ENCODE data around the gene AMER2.

AMER2 gene

GRCh38 chr13:25153736-25154135, 18.4 kb downstream of the AMER2 start:
- DNase-seq (ENCODE audit: low read depth in 1 of 2, low spot score in 1 of 2) = no peak

- DNase-seq (ENCODE audit: low read depth in 1 of 2, low spot score in 1 of 2) = no peak
Observed at GRCh38 chr13:25151626-25152195, 20.4 kb downstream of the AMER2 start.

GRCh38 chr13:25149711-25150110, 22.4 kb downstream of the AMER2 start:
- no peak for DNase-seq (ENCODE audit: low read depth in 1 of 2, low spot score in 1 of 2)

DNA sequence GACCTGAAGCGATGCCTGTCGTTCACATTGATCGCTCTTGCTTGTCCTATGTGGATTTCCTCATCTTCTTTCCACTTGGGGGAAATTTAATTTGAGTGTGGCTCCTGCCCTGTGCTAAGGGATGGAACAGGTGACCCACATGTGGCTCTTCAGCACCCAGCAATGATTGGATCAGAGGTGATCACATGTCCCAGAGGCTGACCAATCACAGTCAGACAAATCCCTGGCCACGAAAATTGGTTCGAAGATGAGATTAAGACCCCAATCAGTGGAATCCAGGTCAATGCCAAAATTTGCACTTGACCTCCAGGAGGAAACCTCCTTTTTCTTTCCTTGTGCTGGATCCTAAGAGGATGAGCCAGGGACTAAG, 23.7 kb downstream of the AMER2 start:
- DNase-seq (ENCODE audit: low read depth in 1 of 2, low spot score in 1 of 2) = no peak

- no peak for DNase-seq (ENCODE audit: low read depth in 1 of 2, low spot score in 1 of 2)
Observed at GRCh38 chr13:25147638-25148401, 24.3 kb downstream of the AMER2 start.

DNA sequence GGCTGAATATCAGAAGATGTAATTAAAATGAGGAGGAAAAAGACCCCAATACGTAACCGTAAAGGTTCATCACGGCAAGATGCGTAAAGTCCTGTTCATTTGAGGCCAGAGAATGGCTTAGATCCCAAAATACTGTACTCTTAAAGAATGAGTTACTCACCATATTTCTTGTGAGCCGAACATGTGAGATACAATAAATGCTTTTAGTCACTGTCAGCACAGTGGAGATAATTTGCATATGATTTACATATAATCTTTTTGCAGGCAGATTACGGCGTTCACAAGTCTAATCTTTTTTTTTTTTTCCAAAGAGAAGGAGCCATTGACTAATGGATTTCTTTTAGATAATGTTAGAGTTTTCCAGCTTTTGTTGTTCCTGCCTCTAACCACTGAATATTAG, 28.4 kb downstream of the AMER2 start:
- DNase-seq (ENCODE audit: low read depth in 1 of 2, low spot score in 1 of 2) = no peak

- no peak for DNase-seq (ENCODE audit: low read depth in 1 of 2, low spot score in 1 of 2)
Observed at GRCh38 chr13:25141042-25141441, 31.0 kb downstream of the AMER2 start.

DNA sequence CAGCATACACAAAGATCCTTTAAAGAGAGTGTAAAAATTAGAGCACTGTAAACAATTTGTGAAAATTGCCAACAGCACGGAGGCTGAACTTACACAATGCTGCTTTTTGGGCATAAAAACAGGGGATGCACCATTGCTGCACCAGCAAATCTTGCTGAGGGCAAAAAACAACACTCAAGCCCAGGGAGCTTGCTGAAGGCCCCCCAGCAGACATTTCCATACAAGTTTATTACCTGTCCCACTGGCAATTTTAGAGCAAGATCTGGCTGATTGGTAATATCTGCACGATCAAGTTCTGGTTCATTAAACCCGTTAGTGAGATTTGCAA, 34.3 kb downstream of the AMER2 start:
- no peak for DNase-seq (ENCODE audit: low read depth in 1 of 2, low spot score in 1 of 2)

GRCh38 chr13:25136880-25137787, 35.0 kb downstream of the AMER2 start:
- DNase-seq (ENCODE audit: low read depth in 1 of 2, low spot score in 1 of 2) = no peak

DNA sequence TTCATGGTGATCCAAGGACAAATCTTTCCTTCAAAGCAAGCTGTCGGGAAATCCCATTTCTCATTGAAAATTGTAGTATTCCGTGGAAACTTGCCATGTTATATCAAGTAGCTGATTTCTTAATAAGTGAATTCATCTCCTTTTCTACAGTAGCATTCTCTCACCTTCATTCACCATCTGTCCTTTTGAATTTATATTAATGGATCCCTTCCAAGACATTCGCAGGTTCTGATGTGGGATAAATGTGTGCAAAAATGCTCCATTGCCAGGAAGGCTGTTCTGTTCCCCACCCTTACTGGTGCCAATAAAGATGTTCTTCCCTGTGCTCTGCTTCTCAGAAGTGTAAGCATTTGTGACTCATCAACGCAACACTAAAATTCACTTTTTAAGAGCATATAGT, 36.2 kb downstream of the AMER2 start:
- no peak for DNase-seq (ENCODE audit: low read depth in 1 of 2, low spot score in 1 of 2)

GRCh38 chr13:25132751-25133390, 39.2 kb downstream of the AMER2 start:
- DNase-seq (ENCODE audit: low read depth in 1 of 2, low spot score in 1 of 2) = no peak

- DNase-seq (ENCODE audit: low read depth in 1 of 2, low spot score in 1 of 2) = no peak
Observed at GRCh38 chr13:25131881-25132420, 40.1 kb downstream of the AMER2 start.

DNA sequence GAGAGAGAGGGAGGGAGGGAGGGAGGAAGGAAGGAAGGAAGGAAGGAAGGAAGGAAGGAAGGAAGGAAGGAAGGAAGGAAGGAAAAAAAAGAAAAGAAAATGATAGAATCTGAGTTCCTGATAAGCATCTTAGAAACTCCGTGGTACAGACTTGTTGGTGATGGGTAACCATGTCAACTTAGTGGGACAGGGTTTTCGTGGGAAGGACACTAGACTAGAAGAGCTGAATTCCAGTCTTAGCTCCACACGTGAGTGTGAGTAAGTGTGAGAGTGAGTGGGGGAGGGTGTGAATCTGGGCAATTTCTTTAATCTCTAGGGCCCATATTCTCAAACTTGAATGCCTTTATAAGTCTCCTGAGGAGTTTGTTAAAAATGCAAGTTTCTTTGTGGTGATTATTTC, 41.1 kb downstream of the AMER2 start:
- no peak for DNase-seq (ENCODE audit: low read depth in 1 of 2, low spot score in 1 of 2)

DNA sequence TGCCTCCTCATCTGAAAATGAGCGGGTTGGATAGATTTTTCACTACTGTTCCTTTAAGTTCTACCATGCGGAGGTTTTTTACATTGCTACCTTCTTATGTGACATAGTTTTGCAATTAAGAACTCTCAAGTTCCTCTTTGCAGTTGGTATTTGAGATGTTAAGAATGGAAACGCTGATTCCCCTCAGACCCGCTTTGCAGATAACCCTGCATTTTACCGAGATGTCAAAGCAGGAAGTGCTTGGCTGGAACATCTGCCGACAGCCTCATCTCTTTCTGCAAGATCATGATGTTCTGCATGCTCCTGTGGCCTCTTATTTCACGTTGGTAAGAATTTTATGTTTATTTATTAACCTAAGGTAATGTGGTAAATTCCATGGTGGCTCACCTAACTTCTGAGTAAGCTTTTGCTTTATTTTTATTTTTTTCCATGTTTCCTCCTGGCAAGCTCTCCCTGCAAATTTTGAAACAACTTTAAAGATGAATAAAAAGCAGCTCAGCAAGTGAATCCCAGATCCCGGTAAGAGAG, 53.6 kb downstream of the AMER2 start:
- DNase-seq (ENCODE audit: low read depth in 1 of 2, low spot score in 1 of 2) = no peak

DNA sequence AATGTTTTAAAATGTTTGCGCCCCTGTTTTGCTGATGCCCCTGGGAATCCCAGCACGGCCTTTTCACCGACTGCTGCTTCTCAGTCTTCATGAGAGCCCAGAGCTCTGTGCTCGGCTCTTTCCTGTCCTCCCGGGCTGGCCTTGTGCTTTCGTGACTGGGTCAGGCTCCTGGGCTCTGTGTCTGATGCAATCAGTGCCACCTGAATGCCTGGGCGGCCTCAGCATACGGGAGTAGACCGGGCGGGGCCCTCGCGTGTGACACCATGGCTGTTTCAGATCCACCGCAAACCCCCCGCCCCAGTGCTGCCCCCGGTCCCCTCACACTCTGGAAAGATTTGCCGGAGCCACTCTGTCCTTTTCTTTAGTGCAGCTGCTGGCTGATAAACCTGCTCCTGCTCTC, 54.8 kb downstream of the AMER2 start:
- no peak for DNase-seq (ENCODE audit: low read depth in 1 of 2, low spot score in 1 of 2)

DNA sequence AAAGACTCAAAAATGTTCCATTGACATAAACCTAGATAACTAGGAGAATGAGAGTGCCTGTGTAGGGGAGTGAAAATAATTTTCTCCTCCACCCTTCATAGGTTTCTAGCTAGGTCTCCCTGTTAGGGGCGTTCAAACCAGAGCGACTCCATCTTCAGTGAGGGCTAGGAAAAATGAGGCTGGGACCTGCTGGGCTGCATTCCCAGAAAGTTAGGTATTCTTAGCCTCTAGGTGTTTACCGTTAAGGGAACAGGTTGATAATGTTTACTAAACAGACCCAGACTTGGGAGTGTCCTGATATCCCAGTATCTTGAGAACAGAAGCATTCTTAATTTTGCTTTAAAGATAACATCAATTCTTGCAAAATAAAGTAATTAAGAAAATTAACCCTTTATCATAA, 56.0 kb downstream of the AMER2 start:
- no peak for DNase-seq (ENCODE audit: low read depth in 1 of 2, low spot score in 1 of 2)

DNA sequence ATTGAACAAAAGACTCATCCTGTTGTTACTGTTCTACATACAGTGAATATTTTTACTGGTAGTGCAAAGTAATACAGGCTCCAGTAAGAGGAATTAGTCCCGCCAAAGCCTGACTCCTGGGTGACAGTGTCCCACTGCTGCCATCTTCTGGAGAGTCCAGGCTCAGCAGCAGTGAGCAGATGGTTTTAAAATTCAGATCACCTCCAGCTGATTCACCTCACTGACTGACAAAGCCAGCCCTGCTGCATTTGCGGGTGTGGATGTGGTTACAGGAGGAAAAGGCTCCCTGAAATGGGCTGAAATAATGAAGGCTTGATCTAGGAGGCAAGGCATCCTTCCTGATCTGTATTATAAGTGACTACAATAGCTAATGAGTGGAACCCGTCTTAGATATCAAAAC, 57.9 kb downstream of the AMER2 start:
- DNase-seq (ENCODE audit: low read depth in 1 of 2, low spot score in 1 of 2) = peak in 1 of 2 donors; percentile 32

DNA sequence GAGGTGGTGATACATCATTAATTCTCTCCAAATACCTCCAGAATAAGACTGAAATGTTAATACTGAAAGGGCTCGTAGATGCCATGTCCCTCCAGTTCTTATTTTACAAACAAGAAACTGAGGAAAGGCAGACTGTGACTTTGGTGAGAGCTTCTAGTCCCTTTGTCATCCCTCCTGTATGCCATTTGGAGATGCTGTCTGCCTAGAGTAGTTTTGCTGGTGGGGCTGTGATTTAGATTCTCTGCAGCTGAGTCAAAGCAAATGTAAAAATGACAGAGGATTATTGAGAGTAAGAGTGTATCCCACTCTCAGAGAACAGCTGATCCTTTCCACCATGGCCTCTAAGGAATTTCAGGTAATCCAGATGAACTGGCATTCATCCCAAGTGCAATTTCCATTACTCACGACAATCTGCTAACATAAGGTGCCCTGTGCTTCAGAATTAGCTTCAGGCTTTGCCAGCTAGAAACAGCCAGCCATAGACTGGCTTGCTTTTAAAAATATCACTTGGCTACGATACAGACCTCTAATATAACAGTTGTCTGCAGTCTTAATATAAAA, 59.3 kb downstream of the AMER2 start:
- DNase-seq (ENCODE audit: low read depth in 1 of 2, low spot score in 1 of 2) = no peak

Measured in stimulated activated CD4-positive, alpha-beta T cell treated with anti-CD3 and anti-CD28 coated beads, Interleukin-15, amount 100 ng/mL, for 1 hour (primary cell).